ENCODE results near the gene FOXP1. TPM values are rescaled to one million over a fixed set of nuclear protein-coding genes. Genes with fewer than 3 reads are reported as not detected.

Gene FOXP1
- total RNA-seq, 1 donor from 2014 or later = 128 TPM

GRCh38 chr3:71512544-71512943 is 71.0 kb downstream of the FOXP1 start:
- TF ChIP-seq POLR2AphosphoS5 (IDR thresholded peaks at IDR 0.05; ENCODE audit: insufficient read depth in 1 of 2, low read depth in 1 of 2) (no peak), CTCF (IDR thresholded peaks at IDR 0.05) (no peak), POLR2A (IDR thresholded peaks at IDR 0.05) (no peak)
- intact Hi-C loops (cut with DNase I) = no loop called here
- no peak for DNase-seq (ENCODE audit: extremely low spot score in 2 of 2)
- Histone ChIP-seq H3K4me1 (no peaks in the 10 kb centered on the region), H3K9me3 (no peaks in the 10 kb centered on the region), H3K36me3 (no peaks in the 10 kb centered on the region), H3K27ac (no peak overlapping the region), H3K4me3 (no peak overlapping the region), H3K27me3 (no peaks in the 10 kb centered on the region)

- no peak for DNase-seq (ENCODE audit: extremely low spot score in 2 of 2)
- H3K36me3 ChIP-seq = no peaks in the 10 kb centered on the region
- no peaks in the 10 kb centered on the region for H3K9me3 ChIP-seq
- intact Hi-C loops (cut with DNase I) = no loop called here
- TF ChIP-seq POLR2A (IDR thresholded peaks at IDR 0.05) (no peak), CTCF (IDR thresholded peaks at IDR 0.05) (no peak), POLR2AphosphoS5 (IDR thresholded peaks at IDR 0.05; ENCODE audit: insufficient read depth in 1 of 2, low read depth in 1 of 2) (no peak)
- no peak overlapping the region for H3K4me3 ChIP-seq
- H3K27me3 ChIP-seq = no peaks in the 10 kb centered on the region
- no peak overlapping the region for H3K27ac ChIP-seq
- no peaks in the 10 kb centered on the region for H3K4me1 ChIP-seq
Observed at GRCh38 chr3:71512000-71512399, 71.5 kb downstream of the FOXP1 start.

- Histone ChIP-seq H3K9me3 (no peaks in the 10 kb centered on the region), H3K27ac (no peak overlapping the region), H3K36me3 (no peaks in the 10 kb centered on the region), H3K27me3 (no peaks in the 10 kb centered on the region), H3K4me1 (no peaks in the 10 kb centered on the region), H3K4me3 (no peak overlapping the region)
- intact Hi-C loops (cut with DNase I) = no loop called here
- TF ChIP-seq POLR2AphosphoS5 (IDR thresholded peaks at IDR 0.05; ENCODE audit: insufficient read depth in 1 of 2, low read depth in 1 of 2) (no peak), CTCF (IDR thresholded peaks at IDR 0.05) (no peak), POLR2A (IDR thresholded peaks at IDR 0.05) (no peak)
- DNase-seq (ENCODE audit: extremely low spot score in 2 of 2) = no peak
Observed at GRCh38 chr3:71511446-71511845, 72.1 kb downstream of the FOXP1 start.

- intact Hi-C loops (cut with DNase I) = no loop called here
- H3K27me3 ChIP-seq = no peaks in the 10 kb centered on the region
- H3K4me1 ChIP-seq = no peaks in the 10 kb centered on the region
- H3K36me3 ChIP-seq = no peaks in the 10 kb centered on the region
- H3K4me3 ChIP-seq = no peak overlapping the region
- H3K9me3 ChIP-seq = no peaks in the 10 kb centered on the region
- H3K27ac ChIP-seq = no peak overlapping the region
- TF ChIP-seq POLR2AphosphoS5 (IDR thresholded peaks at IDR 0.05; ENCODE audit: insufficient read depth in 1 of 2, low read depth in 1 of 2) (no peak), POLR2A (IDR thresholded peaks at IDR 0.05) (no peak)
- DNase-seq (ENCODE audit: extremely low spot score in 2 of 2) = no peak
Observed at GRCh38 chr3:71511037-71511436, 72.5 kb downstream of the FOXP1 start.

GRCh38 chr3:71510510-71510909 is 73.0 kb downstream of the FOXP1 start:
- intact Hi-C loops (cut with DNase I) = no loop called here
- Histone ChIP-seq H3K27me3 (no peaks in the 10 kb centered on the region), H3K9me3 (no peaks in the 10 kb centered on the region), H3K4me1 (no peaks in the 10 kb centered on the region), H3K27ac (no peak overlapping the region), H3K36me3 (no peaks in the 10 kb centered on the region), H3K4me3 (no peak overlapping the region)
- TF ChIP-seq CTCF (IDR thresholded peaks at IDR 0.05) = no peak
- TF ChIP-seq POLR2A (IDR thresholded peaks at IDR 0.05) = no peak
- TF ChIP-seq POLR2AphosphoS5 (IDR thresholded peaks at IDR 0.05; ENCODE audit: insufficient read depth in 1 of 2, low read depth in 1 of 2) = no peak
- DNase-seq (ENCODE audit: extremely low spot score in 2 of 2) = no peak
